ENCODE measurements around the gene TENM4. TPM values are rescaled to one million over a fixed set of nuclear protein-coding genes. Genes with fewer than 3 reads are reported as not detected.

TENM4 gene
- total and polyA plus RNA-seq, 11 donors: 0.08 to 6.4 (median 1.0) TPM

- intact Hi-C loops (cut with DNase I): no loop called here
- no peak overlapping the region for H3K27ac ChIP-seq
- DNase-seq (no peak), ATAC-seq (no peak)
- H3K27me3 ChIP-seq: no peaks in the 10 kb centered on the region
- TF ChIP-seq POLR2A (IDR thresholded peaks at IDR 0.05) (no peak), CTCF (IDR thresholded peaks at IDR 0.05) (no peak)
- H3K4me3 ChIP-seq: no peak overlapping the region
- H3K36me3 ChIP-seq: no peaks in the 10 kb centered on the region
- H3K4me1 ChIP-seq: peaks cover 0 to 4% (median 0%) of the 10 kb centered on the region in 12 donors
- H3K9me3 ChIP-seq: no peaks in the 10 kb centered on the region
- WGBS, 4 donors: 71 to 86% (median 79%) methylated on average over 2 of the region's 2 CpGs
These were observed 688.3 kb downstream of the TENM4 start for GRCh38 chr11:78752494-78752893.

GRCh38 chr11:78748918-78749690, 691.7 kb downstream of the TENM4 start:
- intact Hi-C loops (cut with DNase I): no loop called here
- no peak overlapping the region for H3K27ac ChIP-seq
- TF ChIP-seq CTCF (IDR thresholded peaks at IDR 0.05): no peak
- TF ChIP-seq POLR2A (IDR thresholded peaks at IDR 0.05): no peak
- H3K4me3 ChIP-seq: no peak overlapping the region
- no peaks in the 10 kb centered on the region for H3K36me3 ChIP-seq
- H3K4me1 ChIP-seq: peaks cover 0 to 4% (median 0%) of the 10 kb centered on the region in 12 donors
- H3K27me3 ChIP-seq: no peaks in the 10 kb centered on the region
- no peaks in the 10 kb centered on the region for H3K9me3 ChIP-seq
- no peak for ATAC-seq
- no peak for DNase-seq
- 76 to 87% (median 81%) methylated on average over 7 of the region's 7 CpGs for WGBS, 4 donors

- H3K9me3 ChIP-seq: no peaks in the 10 kb centered on the region
- H3K4me3 ChIP-seq: no peak overlapping the region
- DNase-seq (no peak), ATAC-seq (no peak)
- intact Hi-C loops (cut with DNase I): no loop called here
- no peaks in the 10 kb centered on the region for H3K27me3 ChIP-seq
- 94 to 96% (median 95%) methylated on average over 5 of the region's 5 CpGs for WGBS, 4 donors
- TF ChIP-seq POLR2A (IDR thresholded peaks at IDR 0.05) (no peak), CTCF (IDR thresholded peaks at IDR 0.05) (no peak)
- H3K4me1 ChIP-seq: peaks cover 0 to 19% (median 2%) of the 10 kb centered on the region in 12 donors
- no peaks in the 10 kb centered on the region for H3K36me3 ChIP-seq
- no peak overlapping the region for H3K27ac ChIP-seq
These were observed 695.9 kb downstream of the TENM4 start for GRCh38 chr11:78744949-78745348.

GRCh38 chr11:78744202-78744601, 696.6 kb downstream of the TENM4 start:
- Histone ChIP-seq H3K4me1 (peaks cover 0 to 19% (median 2%) of the 10 kb centered on the region in 12 donors), H3K4me3 (no peak overlapping the region), H3K36me3 (no peaks in the 10 kb centered on the region), H3K27ac (no peak overlapping the region), H3K27me3 (no peaks in the 10 kb centered on the region), H3K9me3 (no peaks in the 10 kb centered on the region)
- WGBS, 4 donors: 93 to 98% (median 94%) methylated on average over 6 of the region's 6 CpGs
- intact Hi-C loops (cut with DNase I): no loop called here
- no peak for ATAC-seq
- TF ChIP-seq CTCF (IDR thresholded peaks at IDR 0.05) (no peak), POLR2A (IDR thresholded peaks at IDR 0.05) (no peak)
- DNase-seq: no peak

Data from heart left ventricle (tissue), 16 donors.